CMK (cell line): Measurements from ENCODE around the gene EPHA2.

Experiments used
- DNase-seq: peaks from one replicate; pipeline ENCODE4 v3.0.0-alpha.2; 2010; ENCODE audit warnings: low read depth

EPHA2 gene

DNA sequence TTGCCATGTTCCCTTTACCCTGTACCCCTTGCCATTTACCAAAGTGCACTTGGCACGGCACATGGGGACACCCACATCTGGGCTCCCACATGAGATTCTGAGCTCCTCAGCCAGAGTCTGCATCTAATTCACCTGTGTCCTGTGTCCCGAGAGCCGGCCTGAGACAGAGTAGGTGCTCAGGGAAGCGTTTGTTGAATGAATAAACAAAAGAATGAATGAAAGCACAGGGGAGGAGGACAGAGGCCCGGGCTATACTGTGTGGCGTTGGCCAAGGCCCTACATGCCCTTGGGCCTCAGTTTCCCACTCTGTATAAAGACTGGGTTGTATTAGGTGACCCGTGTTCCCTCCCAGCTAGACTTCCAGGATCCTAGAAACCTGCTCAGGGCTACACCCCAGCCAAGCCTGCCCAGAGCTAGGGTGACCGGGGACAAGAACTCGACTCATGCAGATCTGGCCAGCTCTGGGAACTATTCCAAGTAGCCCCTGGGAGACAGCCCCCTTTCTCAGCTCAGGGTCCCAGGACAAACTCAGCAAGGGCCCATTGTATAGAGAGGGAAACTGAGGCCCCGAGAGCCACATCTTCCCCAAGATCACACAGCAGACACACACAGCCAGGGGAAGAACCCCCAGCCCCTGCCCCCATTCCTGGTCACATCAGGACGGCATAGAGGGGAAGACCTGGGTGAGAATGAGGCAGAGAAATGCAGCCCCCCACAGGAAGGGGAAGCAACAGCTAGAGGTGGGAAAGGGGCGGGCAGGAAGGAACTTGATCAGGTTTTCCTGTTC, 6.0 kb downstream of the EPHA2 start:
- DNase-seq = no peak

DNA sequence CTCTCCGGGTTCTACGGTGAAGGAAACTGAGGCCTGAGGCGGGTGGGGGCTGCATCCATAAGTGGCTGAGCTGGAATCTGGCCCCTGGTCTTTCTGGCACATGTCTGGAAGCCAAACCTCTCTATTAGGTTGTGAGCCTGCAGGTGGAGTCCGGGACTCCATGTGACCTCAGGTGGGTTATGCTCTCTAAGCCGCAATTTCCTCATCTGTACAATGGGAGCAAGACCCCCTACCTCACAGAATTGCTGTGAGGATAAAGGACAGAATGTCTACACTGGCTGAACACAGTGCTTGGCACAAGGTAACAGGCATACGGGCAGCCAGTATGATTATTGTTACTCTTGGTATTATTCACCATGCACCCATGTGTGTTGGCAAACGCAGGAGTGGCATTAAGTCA, 6.7 kb downstream of the EPHA2 start:
- no peak for DNase-seq

- DNase-seq = no peak
Measured at GRCh38 chr1:16148329-16149092, 7.4 kb downstream of the EPHA2 start.

- no peak for DNase-seq
Measured at GRCh38 chr1:16147156-16147926, 8.5 kb downstream of the EPHA2 start.

DNA sequence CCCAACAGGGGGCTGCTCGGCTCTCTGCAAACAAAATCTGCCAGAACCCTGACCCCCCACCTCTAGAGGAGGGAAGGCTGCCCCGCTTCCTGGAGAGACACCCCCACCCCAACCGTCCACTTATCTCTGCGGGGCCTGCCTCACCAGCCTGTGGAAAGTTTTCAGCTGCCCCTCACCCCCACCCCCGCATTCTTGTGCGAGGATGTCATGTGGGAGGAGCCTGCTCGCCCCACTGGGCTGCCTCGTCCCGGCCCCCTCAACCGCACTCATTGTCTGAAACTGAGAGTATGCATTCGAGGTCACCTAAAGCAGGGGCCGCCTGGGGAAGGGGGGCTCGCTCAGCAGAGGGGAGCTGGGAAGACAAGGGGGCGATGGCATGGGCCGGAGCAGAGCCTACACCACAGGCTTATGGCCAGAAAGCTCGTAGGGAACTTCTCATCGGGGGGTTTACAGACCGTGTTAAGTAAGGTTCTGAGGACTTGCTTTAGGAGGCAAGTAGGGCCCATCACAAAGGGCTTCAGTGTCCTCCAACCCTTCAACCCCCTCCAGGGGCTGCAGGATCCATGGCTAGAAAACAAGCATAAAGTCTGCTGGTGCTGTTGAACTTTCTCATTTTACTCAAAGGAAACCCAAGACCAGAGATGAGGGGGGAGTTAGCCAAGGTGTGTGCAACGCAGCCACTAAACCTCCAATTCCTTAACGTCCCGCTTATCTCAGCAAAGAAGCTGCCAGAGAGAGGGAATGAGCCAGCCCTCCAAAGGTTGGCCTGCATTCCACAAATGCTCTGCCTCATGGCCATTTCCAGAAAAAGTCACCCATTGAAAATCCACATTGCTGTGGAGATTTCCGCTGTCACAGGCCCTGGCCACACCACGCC, 9.4 kb downstream of the EPHA2 start:
- DNase-seq = no peak

DNA sequence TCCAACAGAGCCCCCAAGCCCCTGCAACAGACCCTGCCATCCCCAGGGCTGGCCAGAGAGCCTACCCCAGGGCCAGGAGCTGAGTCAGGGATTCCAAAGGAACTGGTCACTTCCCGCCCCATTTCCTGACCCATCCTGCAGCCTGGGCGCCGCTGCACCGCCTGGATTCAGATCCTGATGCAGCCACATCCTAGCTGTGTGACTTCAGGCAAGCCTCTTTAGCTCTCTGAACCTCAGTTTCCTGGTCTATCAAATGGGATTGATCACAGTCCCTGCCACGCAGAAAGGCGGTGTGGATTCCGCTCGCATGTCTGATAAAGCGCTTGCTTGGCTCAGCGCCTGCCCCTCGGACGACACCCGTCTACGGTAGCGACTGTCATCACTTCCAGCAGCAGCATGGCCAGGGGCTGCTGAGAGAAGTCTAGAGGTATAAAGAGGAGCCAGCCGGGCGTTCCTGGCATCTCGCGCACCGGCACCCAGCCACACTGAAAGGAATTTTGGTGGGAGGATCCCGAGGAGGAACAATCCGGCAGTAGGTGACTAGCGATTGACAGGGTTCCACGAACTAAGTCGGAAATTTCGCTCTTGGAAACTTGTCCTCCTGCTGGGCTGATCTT, 10.1 kb downstream of the EPHA2 start:
- no peak for DNase-seq

GRCh38 chr1:16145030-16145661, 10.7 kb downstream of the EPHA2 start:
- no peak for DNase-seq

GRCh38 chr1:16144325-16145029, 11.4 kb downstream of the EPHA2 start:
- DNase-seq = no peak

DNA sequence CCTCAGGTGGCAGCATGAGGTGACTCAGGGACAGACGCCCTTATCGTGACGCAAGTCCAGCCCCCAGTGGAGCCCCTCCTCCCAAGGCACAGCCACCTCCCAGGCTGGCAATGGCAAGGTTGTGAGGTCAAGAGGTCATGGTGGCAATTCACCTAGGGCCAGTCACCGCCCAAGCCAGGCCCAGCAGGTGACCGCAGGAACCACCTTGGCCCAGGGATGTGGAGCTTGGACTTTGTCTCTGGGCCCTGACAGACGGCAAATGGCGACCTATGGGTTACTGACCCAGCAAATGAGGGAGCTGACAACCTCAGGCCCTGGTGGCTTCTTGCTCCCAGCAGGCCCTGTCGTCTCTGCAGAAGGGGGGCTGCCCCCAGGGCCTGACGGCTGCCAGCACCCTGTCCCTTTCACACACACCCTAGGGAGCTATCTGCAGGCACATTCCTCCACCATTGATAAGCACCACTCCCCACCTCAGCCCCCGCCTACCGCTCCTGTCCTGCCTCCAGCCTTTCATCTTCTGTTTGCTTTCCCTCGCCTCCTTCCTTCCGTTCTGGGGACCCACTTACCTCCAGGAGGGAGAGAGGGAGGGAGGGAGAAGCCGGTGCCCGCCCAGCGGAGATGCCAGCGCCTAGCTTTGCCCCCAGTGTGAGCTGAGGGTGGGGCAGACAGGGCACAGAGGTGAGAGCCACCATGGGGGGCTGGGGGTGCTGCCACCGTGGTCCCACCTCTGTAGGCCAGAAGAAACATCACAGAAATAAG, 12.1 kb downstream of the EPHA2 start:
- no peak for DNase-seq

DNA sequence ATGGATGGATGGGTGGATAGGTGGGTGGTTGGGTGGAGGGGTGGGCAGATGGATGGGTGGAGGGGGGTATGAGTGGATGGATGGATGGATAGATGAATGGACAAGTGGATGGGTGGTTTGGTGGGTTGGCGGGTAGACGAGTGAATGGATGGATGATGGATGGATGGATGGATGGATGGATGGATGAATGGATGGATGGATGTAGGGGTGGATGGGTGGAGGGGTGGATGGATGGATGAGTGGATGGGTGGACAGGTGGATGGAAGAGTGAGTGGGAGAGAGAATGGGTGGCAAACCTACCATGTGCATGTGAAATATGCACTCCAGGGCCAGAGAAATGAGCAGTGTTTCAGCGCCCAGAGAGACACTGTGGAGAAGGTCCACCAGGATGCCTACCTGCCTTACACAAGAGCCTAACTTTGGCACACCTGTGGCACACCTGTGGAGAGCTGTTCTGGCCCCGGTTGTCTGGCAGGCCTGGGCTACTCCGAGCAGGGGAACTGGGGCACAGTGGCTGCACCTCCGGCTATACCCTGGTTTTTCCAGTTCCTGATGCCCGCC, 12.8 kb downstream of the EPHA2 start:
- no peak for DNase-seq

- no peak for DNase-seq
Measured at GRCh38 chr1:16142383-16142995, 13.4 kb downstream of the EPHA2 start.

- DNase-seq = no peak
Measured at GRCh38 chr1:16141573-16142336, 14.1 kb downstream of the EPHA2 start.

GRCh38 chr1:16140068-16140596, 15.7 kb downstream of the EPHA2 start:
- no peak for DNase-seq

- no peak for DNase-seq
Measured at GRCh38 chr1:16139473-16139962, 16.4 kb downstream of the EPHA2 start.

GRCh38 chr1:16138772-16139221, 17.1 kb downstream of the EPHA2 start:
- DNase-seq = no peak

DNA sequence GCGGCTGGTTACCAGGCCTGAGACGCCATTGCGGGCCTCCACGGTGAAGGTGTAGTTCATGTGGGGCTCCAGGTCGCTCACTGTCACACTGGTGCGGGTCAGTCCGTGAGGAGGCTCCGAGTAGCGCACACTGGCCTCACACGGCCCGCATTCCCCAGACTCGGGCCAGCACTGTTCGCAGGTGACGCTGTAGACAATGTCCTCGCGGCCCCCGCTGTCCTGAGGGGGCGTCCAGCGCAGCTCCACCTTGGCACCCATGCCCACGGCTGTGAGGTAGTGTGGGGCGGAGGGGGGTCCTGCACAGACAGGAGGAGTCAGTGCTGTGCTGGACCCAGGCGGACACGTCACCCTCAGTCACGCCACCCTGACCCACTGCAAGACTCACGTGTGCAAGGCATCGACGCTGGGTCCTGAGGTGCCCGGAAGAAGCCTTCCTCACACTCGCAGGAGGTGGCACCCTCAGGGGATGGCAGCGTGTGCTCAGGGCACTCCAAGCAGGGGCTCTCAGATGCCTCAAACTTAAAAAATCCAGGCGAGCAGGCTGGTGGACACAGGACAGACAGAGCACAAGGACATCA, 17.9 kb downstream of the EPHA2 start:
- DNase-seq = no peak

- no peak for DNase-seq
Measured at GRCh38 chr1:16135501-16135900, 20.4 kb downstream of the EPHA2 start.
